WTC11 (cell line): ENCODE results near the gene PI4KA. TPM values are rescaled to one million over a fixed set of nuclear protein-coding genes. Genes with fewer than 3 reads are reported as not detected.

Experiments
- ATAC-seq: fragments of 200-7000 bp; cut with Tn5 transposase; 2 replicates; pipeline ENCODE4 v1.10.0; 2021; ENCODE audit warnings: mild to moderate bottlenecking, moderate library complexity
- CTCF ChIA-PET: fragments of 300-600 bp; sonication (Branson Sonifier 250); formaldehyde crosslinking; loops from one replicate; lab custom pipeline; 2021; ENCODE audit warnings: antibody characterized with exemption; lab: Charles Lee
- POLR2A ChIA-PET: fragments of 350-600 bp; sonication (Branson Sonifier 250); formaldehyde crosslinking; loops from one replicate; lab custom pipeline; 2021; ENCODE audit warnings: antibody characterized with exemption; lab: Charles Lee
- DNase-seq: peaks from one replicate; pipeline ENCODE4 v3.0.0; 2021; ENCODE audit warnings: low spot score
- H3K27ac Mint-ChIP-seq: 2 replicates; pipeline ENCODE4 v1.8.0; 2021; ENCODE audit warnings: mixed read lengths
- H3K27me3 Mint-ChIP-seq: 2 replicates; pipeline ENCODE4 v1.8.0; 2021; ENCODE audit warnings: low read depth, mild to moderate bottlenecking, moderate library complexity, mixed read lengths
- H3K36me3 Mint-ChIP-seq: 2 replicates; pipeline ENCODE4 v1.8.0; 2021; ENCODE audit warnings: mixed read lengths
- H3K4me1 Mint-ChIP-seq: 2 replicates; pipeline ENCODE4 v1.8.0; 2022; ENCODE audit warnings: mixed read lengths
- H3K4me3 Mint-ChIP-seq: 2 replicates; pipeline ENCODE4 v1.8.0; 2021; ENCODE audit warnings: mild to moderate bottlenecking, moderate library complexity, mixed read lengths
- H3K9me3 Mint-ChIP-seq: 2 replicates; pipeline ENCODE4 v1.8.0; 2021; ENCODE audit warnings: mixed read lengths
- ATF6 ChIP-seq: sonication (generic); formaldehyde crosslinking; IDR thresholded peaks from 2 replicates; pipeline ENCODE4 v1.8.1; 2023; ENCODE audit warnings: mild to moderate bottlenecking, missing genetic modification reagents
- EMX1 ChIP-seq: fragments of 250-450 bp; sonication (Bioruptor Pico); IDR thresholded peaks from 2 replicates; pipeline ENCODE4 v1.8.0; 2021; ENCODE audit warnings: mild to moderate bottlenecking
- ESRRA ChIP-seq: sonication (generic); formaldehyde crosslinking; IDR thresholded peaks from 2 replicates; pipeline ENCODE4 v1.8.1; 2022; ENCODE audit warnings: mild to moderate bottlenecking, missing genetic modification reagents, borderline replicate concordance
- IRF1 ChIP-seq: sonication (generic); formaldehyde crosslinking; IDR thresholded peaks from 2 replicates; pipeline ENCODE4 v1.8.0; 2023; ENCODE audit warnings: missing genetic modification reagents
- JAZF1 ChIP-seq: fragments of 250-450 bp; sonication (Bioruptor Pico); IDR thresholded peaks from 2 replicates; pipeline ENCODE4 v1.9.0; 2021; ENCODE audit warnings: moderate library complexity, mild to moderate bottlenecking, inconsistent platforms
- JUN ChIP-seq: sonication (generic); formaldehyde crosslinking; IDR thresholded peaks from 2 replicates; pipeline ENCODE4 v1.8.0; 2023; ENCODE audit warnings: mild to moderate bottlenecking, missing genetic modification reagents
- NFYB ChIP-seq: sonication (generic); formaldehyde crosslinking; conservative IDR thresholded peaks from 2 replicates; pipeline ENCODE4 v1.8.0; 2022; ENCODE audit warnings: low read depth, missing genetic modification reagents
- OVOL2 ChIP-seq: fragments of 250-450 bp; sonication (Bioruptor Pico); IDR thresholded peaks from 2 replicates; pipeline ENCODE4 v1.9.0; 2021; ENCODE audit warnings: mild to moderate bottlenecking, borderline replicate concordance
- TCF7 ChIP-seq: sonication (generic); formaldehyde crosslinking; IDR thresholded peaks from 2 replicates; pipeline ENCODE4 v1.8.0; 2022; ENCODE audit warnings: mild to moderate bottlenecking, low read depth, missing genetic modification reagents, moderate library complexity
- TEAD1 ChIP-seq: sonication (generic); formaldehyde crosslinking; IDR thresholded peaks from 2 replicates; pipeline ENCODE4 v1.8.0; 2022; ENCODE audit warnings: mild to moderate bottlenecking, missing genetic modification reagents
- TEAD4 ChIP-seq: sonication (generic); formaldehyde crosslinking; IDR thresholded peaks from 2 replicates; pipeline ENCODE4 v1.8.0; 2022; ENCODE audit warnings: mild to moderate bottlenecking, missing genetic modification reagents
- USF1 ChIP-seq: sonication (generic); formaldehyde crosslinking; IDR thresholded peaks from 2 replicates; pipeline ENCODE4 v1.8.0; 2022; ENCODE audit warnings: mild to moderate bottlenecking, missing genetic modification reagents
- ZBTB21 ChIP-seq: sonication (generic); formaldehyde crosslinking; IDR thresholded peaks from 2 replicates; pipeline ENCODE4 v1.8.1; 2023; ENCODE audit warnings: mild to moderate bottlenecking, missing genetic modification reagents, borderline replicate concordance
- ZNF396 ChIP-seq: fragments of 250-450 bp; sonication (Bioruptor Pico); IDR thresholded peaks from 2 replicates; pipeline ENCODE4 v1.8.0; 2021; ENCODE audit warnings: mild to moderate bottlenecking, moderate library complexity, borderline replicate concordance
- ZNF512 ChIP-seq: sonication (generic); formaldehyde crosslinking; IDR thresholded peaks from 2 replicates; pipeline ENCODE4 v1.8.1; 2022; ENCODE audit warnings: missing genetic modification reagents, borderline replicate concordance
- ZNF671 ChIP-seq: fragments of 250-450 bp; sonication (Bioruptor Pico); IDR thresholded peaks from 2 replicates; pipeline ENCODE4 v1.8.0; 2021; ENCODE audit warnings: mild to moderate bottlenecking
- total RNA-seq: library from RNA; stranded (reverse); gene quantifications from 3 replicates; pipeline ENCODE4 v1.2.3, GENCODE V29; 2021
- TF ChIP-seq, protein P1 (sequence below): sonication (generic); formaldehyde crosslinking; IDR thresholded peaks from 2 replicates; pipeline ENCODE4 v1.8.0; 2022; ENCODE audit warnings: mild to moderate bottlenecking, missing genetic modification reagents
- TF ChIP-seq, protein P2 (sequence below): sonication (generic); formaldehyde crosslinking; IDR thresholded peaks from 2 replicates; pipeline ENCODE4 v1.8.1; 2023; ENCODE audit warnings: mild to moderate bottlenecking, missing genetic modification reagents, borderline replicate concordance

PI4KA gene
- total RNA-seq, 1 experiment from 2014 or later: 45.5 TPM

- ChIA-PET CTCF (no interaction called here), POLR2A (interaction anchor here (0.6 kb wide), 1 partner anchor 244 kb away, joined by 6 read pairs; no protein-coding TSS in a partner anchor)
- peaks cover 19% of the 10 kb centered on the region for H3K9me3 Mint-ChIP-seq
- no peak overlapping the region for H3K4me3 Mint-ChIP-seq
- no peak overlapping the region for H3K27ac Mint-ChIP-seq
- DNase-seq (no peak), ATAC-seq (no peak)
- no peaks in the 10 kb centered on the region for H3K4me1 Mint-ChIP-seq
- TF ChIP-seq ZBTB21 (CRISPR knock-in tag): no peak
- TF ChIP-seq EMX1 (CRISPR knock-in tag): no peak
- no peak for TF ChIP-seq OVOL2 (CRISPR knock-in tag)
- no peak for TF ChIP-seq JAZF1 (CRISPR knock-in tag)
- TF ChIP-seq, protein P1, sequence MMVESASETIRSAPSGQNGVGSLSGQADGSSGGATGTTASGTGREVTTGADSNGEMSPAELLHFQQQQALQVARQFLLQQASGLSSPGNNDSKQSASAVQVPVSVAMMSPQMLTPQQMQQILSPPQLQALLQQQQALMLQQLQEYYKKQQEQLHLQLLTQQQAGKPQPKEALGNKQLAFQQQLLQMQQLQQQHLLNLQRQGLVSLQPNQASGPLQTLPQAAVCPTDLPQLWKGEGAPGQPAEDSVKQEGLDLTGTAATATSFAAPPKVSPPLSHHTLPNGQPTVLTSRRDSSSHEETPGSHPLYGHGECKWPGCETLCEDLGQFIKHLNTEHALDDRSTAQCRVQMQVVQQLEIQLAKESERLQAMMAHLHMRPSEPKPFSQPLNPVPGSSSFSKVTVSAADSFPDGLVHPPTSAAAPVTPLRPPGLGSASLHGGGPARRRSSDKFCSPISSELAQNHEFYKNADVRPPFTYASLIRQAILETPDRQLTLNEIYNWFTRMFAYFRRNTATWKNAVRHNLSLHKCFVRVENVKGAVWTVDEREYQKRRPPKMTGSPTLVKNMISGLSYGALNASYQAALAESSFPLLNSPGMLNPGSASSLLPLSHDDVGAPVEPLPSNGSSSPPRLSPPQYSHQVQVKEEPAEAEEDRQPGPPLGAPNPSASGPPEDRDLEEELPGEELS: no peak
- TF ChIP-seq, protein P2, sequence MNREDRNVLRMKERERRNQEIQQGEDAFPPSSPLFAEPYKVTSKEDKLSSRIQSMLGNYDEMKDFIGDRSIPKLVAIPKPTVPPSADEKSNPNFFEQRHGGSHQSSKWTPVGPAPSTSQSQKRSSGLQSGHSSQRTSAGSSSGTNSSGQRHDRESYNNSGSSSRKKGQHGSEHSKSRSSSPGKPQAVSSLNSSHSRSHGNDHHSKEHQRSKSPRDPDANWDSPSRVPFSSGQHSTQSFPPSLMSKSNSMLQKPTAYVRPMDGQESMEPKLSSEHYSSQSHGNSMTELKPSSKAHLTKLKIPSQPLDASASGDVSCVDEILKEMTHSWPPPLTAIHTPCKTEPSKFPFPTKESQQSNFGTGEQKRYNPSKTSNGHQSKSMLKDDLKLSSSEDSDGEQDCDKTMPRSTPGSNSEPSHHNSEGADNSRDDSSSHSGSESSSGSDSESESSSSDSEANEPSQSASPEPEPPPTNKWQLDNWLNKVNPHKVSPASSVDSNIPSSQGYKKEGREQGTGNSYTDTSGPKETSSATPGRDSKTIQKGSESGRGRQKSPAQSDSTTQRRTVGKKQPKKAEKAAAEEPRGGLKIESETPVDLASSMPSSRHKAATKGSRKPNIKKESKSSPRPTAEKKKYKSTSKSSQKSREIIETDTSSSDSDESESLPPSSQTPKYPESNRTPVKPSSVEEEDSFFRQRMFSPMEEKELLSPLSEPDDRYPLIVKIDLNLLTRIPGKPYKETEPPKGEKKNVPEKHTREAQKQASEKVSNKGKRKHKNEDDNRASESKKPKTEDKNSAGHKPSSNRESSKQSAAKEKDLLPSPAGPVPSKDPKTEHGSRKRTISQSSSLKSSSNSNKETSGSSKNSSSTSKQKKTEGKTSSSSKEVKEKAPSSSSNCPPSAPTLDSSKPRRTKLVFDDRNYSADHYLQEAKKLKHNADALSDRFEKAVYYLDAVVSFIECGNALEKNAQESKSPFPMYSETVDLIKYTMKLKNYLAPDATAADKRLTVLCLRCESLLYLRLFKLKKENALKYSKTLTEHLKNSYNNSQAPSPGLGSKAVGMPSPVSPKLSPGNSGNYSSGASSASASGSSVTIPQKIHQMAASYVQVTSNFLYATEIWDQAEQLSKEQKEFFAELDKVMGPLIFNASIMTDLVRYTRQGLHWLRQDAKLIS (CRISPR knock-in tag): no peak
- H3K27me3 Mint-ChIP-seq: no peaks in the 10 kb centered on the region; the same call in 1 of the 2 replicates
- H3K36me3 Mint-ChIP-seq: peaks cover 3% of the 10 kb centered on the region; the same call in 1 of the 2 replicates
Measured at GRCh38 chr22:20674998-20675397, 183.6 kb downstream of the PI4KA start.

GRCh38 chr22:20673295-20674195, 185.1 kb downstream of the PI4KA start:
- Mint-ChIP-seq H3K27me3 (no peaks in the 10 kb centered on the region), H3K4me3 (no peak overlapping the region), H3K27ac (no peak overlapping the region), H3K36me3 (no peaks in the 10 kb centered on the region), H3K4me1 (no peaks in the 10 kb centered on the region), H3K9me3 (peaks cover 13% of the 10 kb centered on the region)
- ChIA-PET POLR2A (no interaction called here), CTCF (no interaction called here)
- DNase-seq: no peak
- ATAC-seq: no peak
- no peak for TF ChIP-seq USF1 (CRISPR knock-in tag)
- TF ChIP-seq IRF1 (CRISPR knock-in tag): no peak
- TF ChIP-seq, protein P2 (CRISPR knock-in tag): no peak
- TF ChIP-seq TEAD1: no peak
- TF ChIP-seq JUN (CRISPR knock-in tag): no peak
- TF ChIP-seq NFYB (CRISPR knock-in tag): no peak
- no peak for TF ChIP-seq TCF7
- TF ChIP-seq ZNF512 (CRISPR knock-in tag): no peak
- TF ChIP-seq ZNF671 (CRISPR knock-in tag): no peak
- no peak for TF ChIP-seq ESRRA (CRISPR knock-in tag)
- no peak for TF ChIP-seq TEAD4 (CRISPR knock-in tag)
- TF ChIP-seq ATF6 (CRISPR knock-in tag): no peak
- TF ChIP-seq ZNF396 (CRISPR knock-in tag): no peak
